Liver (tissue), 9 donors: Measurements from ENCODE around the gene XRCC1. TPM values are rescaled to one million over a fixed set of nuclear protein-coding genes. Genes with fewer than 3 reads are reported as not detected.
A peak's percentile ranks its signal among the peaks of the same experiment; 100 is the strongest.

Experiments
- DNase-seq: peaks from one replicate; pipeline ENCODE4 v3.0.0-alpha.2; 2017; ENCODE audit warnings: low spot score
- H3K27ac ChIP-seq, 2 donors: one replicate each; pipeline ENCODE4 v1.7.0; 2013; ENCODE audit warnings: inconsistent platforms in 2 of 2, low read length in 2 of 2, control low read depth in 1 of 2, low read depth in 1 of 2, mild to moderate bottlenecking in 1 of 2
- H3K27me3 ChIP-seq, 4 donors: one replicate each; pipeline versions ENCODE4 v1.6.1 to v1.7.0; 2013; ENCODE audit warnings: low read length in 3 of 4, inconsistent platforms in 1 of 4, mild to moderate bottlenecking in 1 of 4, moderate library complexity in 1 of 4; ENCODE audit not compliant: control insufficient read depth in 4 of 4, insufficient read depth in 4 of 4
- H3K36me3 ChIP-seq, 4 donors: one replicate each; pipeline versions ENCODE4 v1.6.1 to v1.7.0; 2013; ENCODE audit warnings: low read length in 3 of 4, mild to moderate bottlenecking in 3 of 4, low read depth in 1 of 4, moderate library complexity in 1 of 4; ENCODE audit not compliant: control insufficient read depth in 4 of 4, insufficient read depth in 3 of 4
- H3K4me1 ChIP-seq, 4 donors: one replicate each; pipeline versions ENCODE4 v1.6.1 to v1.7.0; 2013; ENCODE audit warnings: low read length in 3 of 4, mild to moderate bottlenecking in 3 of 4, moderate library complexity in 1 of 4; ENCODE audit not compliant: control insufficient read depth in 4 of 4, insufficient read depth in 4 of 4
- H3K4me3 ChIP-seq, 3 donors: one replicate each; pipeline versions ENCODE4 v1.6.1 to v1.7.0; 2013; ENCODE audit warnings: low read length in 3 of 3, control low read depth in 1 of 3, low read depth in 1 of 3, mild to moderate bottlenecking in 1 of 3
- H3K9ac ChIP-seq, 2 donors: one replicate each; pipeline ENCODE4 v1.7.0; 2013; ENCODE audit warnings: low read length in 2 of 2, mild to moderate bottlenecking in 2 of 2, moderate library complexity in 2 of 2, control low read depth in 1 of 2, low read depth in 1 of 2
- H3K9me3 ChIP-seq, 4 donors: one replicate each; pipeline versions ENCODE4 v1.6.1 to v1.7.0; 2013; ENCODE audit warnings: low read length in 3 of 4; ENCODE audit not compliant: control insufficient read depth in 4 of 4
- ATF3 ChIP-seq: IDR thresholded peaks from 2 replicates; pipeline ENCODE4 v1.6.1; 2016; ENCODE audit warnings: antibody characterized with exemption
- EGR1 ChIP-seq, 2 donors: IDR thresholded peaks; 2 replicates each; pipeline ENCODE4 v1.6.1; 2016 to 2018; ENCODE audit warnings: antibody characterized with exemption in 2 of 2, low read depth in 2 of 2
- FOXA1 ChIP-seq: IDR thresholded peaks from 2 replicates; pipeline ENCODE4 v1.6.1; 2016; ENCODE audit warnings: antibody characterized with exemption
- FOXA2 ChIP-seq: IDR thresholded peaks from 2 replicates; pipeline ENCODE4 v1.6.1; 2016; ENCODE audit warnings: antibody characterized with exemption
- GABPA ChIP-seq, 2 donors: IDR thresholded peaks in 1 of 2; conservative IDR thresholded peaks in 1 of 2; 2 replicates each; pipeline ENCODE4 v1.6.1; 2016; ENCODE audit warnings: antibody characterized with exemption in 2 of 2, mild to moderate bottlenecking in 1 of 2, moderate library complexity in 1 of 2
- HNF4A ChIP-seq, 2 donors: conservative IDR thresholded peaks; 2 replicates each; pipeline ENCODE4 v1.6.1; 2016; ENCODE audit warnings: antibody characterized with exemption in 2 of 2, mild to moderate bottlenecking in 2 of 2
- HNF4G ChIP-seq: IDR thresholded peaks from 2 replicates; pipeline ENCODE4 v1.6.1; 2016; ENCODE audit warnings: antibody characterized with exemption
- JUND ChIP-seq, 2 donors: IDR thresholded peaks; 2 replicates each; pipeline ENCODE4 v1.6.1; 2016; ENCODE audit warnings: antibody characterized with exemption in 2 of 2
- NR2F2 ChIP-seq: IDR thresholded peaks from 2 replicates; pipeline ENCODE4 v1.6.1; 2016; ENCODE audit warnings: antibody characterized with exemption
- RAD21 ChIP-seq, 2 donors: IDR thresholded peaks; 2 replicates each; pipeline ENCODE4 v1.6.1; 2016; ENCODE audit warnings: antibody characterized with exemption in 2 of 2, mild to moderate bottlenecking in 2 of 2
- SP1 ChIP-seq: IDR thresholded peaks from 2 replicates; pipeline ENCODE4 v1.6.1; 2018; ENCODE audit warnings: antibody characterized with exemption, mild to moderate bottlenecking
- TAF1 ChIP-seq: conservative IDR thresholded peaks from 2 replicates; pipeline ENCODE4 v1.6.1; 2016; ENCODE audit warnings: antibody characterized with exemption, mild to moderate bottlenecking
- YY1 ChIP-seq: IDR thresholded peaks from 2 replicates; pipeline ENCODE4 v1.6.1; 2016; ENCODE audit warnings: antibody characterized with exemption, mild to moderate bottlenecking
- ZBTB33 ChIP-seq: IDR thresholded peaks from 2 replicates; pipeline ENCODE4 v1.6.1; 2016; ENCODE audit warnings: antibody characterized with exemption
- WGBS: extraction: QIAGEN DNeasy Blood & Tissue Kit; methylation state at CpG from one replicate; pipeline ENCODE4 v1.1.7; 2013; 5-methylcytosine and 5-hydroxymethylcytosine counted together
- polyA plus RNA-seq, 2 donors: library from polyadenylated mRNA; stranded (reverse) in 1 of 2; unstranded in 1 of 2; fragments of 200-250 nt in 1 of 2; fragments of >200 nt in 1 of 2; fragmentation: Nextera tagmentation in 1 of 2; extraction: Ambion mirVana in 1 of 2; gene quantifications; one replicate each; pipeline versions ENCODE4 v1.2.1 to v1.2.3, GENCODE V29; 2013 to 2015
- total RNA-seq, 2 donors: library from RNA; depleted of rRNA; stranded (reverse); fragments of >200 nt; gene quantifications; one replicate each; pipeline ENCODE4 v1.2.3, GENCODE V29; 2014
- TF ChIP-seq, protein P1 (sequence below): IDR thresholded peaks from 2 replicates; pipeline ENCODE4 v1.6.1; 2016; ENCODE audit warnings: antibody characterized with exemption
- donor health status: healthy.
- donor health status: healthy.
- donor health status: healthy.
- donor health status: healthy.
- donor health status: healthy.

XRCC1 gene
- total and polyA plus RNA-seq, 4 donors = 3.6 to 9.8 (median 4.9) TPM

GRCh38 chr19:43620061-43621001 is 45.0 kb upstream of the XRCC1 start:
- Histone ChIP-seq H3K9ac (peak overlapping the region; percentile 56 to 96), H3K27ac (peak overlapping the region; percentile 83 to 91), H3K36me3 (no peaks in the 10 kb centered on the region), H3K4me1 (peaks cover 0 to 16% (median 11%) of the 10 kb centered on the region in 4 donors), H3K4me3 (peak overlapping the region; percentile 70 to 100 (median 93)), H3K27me3 (no peaks in the 10 kb centered on the region), H3K9me3 (no peaks in the 10 kb centered on the region)
- TF ChIP-seq HNF4A (conservative IDR thresholded peaks at IDR 0.05) (no peak), ATF3 (no peak), HNF4G (no peak), RAD21 (IDR thresholded peaks at IDR 0.05) (no peak), TAF1 (no peak), NR2F2 (no peak), ZBTB33 (no peak), JUND (IDR thresholded peaks at IDR 0.05) (no peak), FOXA2 (no peak), EGR1 (IDR thresholded peaks at IDR 0.05; ENCODE audit: low read depth in 2 of 2) (no peak)
- TF ChIP-seq, protein P1, sequence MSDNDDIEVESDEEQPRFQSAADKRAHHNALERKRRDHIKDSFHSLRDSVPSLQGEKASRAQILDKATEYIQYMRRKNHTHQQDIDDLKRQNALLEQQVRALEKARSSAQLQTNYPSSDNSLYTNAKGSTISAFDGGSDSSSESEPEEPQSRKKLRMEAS = no peak
- 50% methylated on average over 23 of the region's 23 CpGs for WGBS
- no peak for DNase-seq

DNA sequence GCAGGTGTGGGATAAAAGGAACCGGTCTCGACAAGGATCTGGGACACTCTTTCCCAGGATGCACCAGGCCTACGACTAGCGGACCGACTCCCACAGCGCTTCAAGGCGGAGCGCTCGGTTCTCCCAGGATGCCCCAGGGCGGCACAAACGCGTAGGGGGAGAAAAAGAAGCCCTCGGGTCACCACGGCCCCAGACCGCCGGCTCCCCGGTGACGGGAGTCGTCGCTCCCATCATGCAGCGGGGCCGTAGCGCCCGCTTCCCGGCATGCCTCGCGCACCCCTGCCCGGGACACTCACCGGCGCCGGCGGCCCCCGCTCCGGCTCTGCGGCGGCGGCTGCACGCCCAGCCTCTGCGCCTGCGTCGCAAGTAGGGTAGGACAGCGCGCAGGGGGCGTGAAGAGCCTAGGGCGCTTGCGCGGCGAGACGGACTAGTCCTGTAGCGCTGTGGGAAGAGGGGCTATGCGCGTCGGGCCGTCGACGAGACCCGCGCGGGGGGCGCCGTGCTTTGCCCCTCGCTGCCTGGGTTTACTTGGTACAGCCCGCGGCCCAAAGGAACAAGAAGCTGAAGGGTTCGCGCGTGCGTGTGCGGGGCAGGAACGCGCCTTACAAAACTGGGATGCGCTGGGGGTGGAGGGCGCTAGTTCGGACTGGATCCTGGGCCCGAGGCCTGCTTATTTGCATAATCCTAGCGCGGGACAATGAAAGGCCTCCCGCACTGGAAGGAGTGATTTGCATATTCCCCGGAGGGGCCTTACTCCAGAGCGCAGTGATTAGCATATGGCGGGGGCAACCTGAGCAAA is 44.1 kb upstream of the XRCC1 start, which contains the start of gene ZNF428:
ZNF428 (minus strand) TSS at position 368 of the 799 bp plus-strand sequence. CDS start 5,325 bp downstream, outside the sequence.
- Histone ChIP-seq H3K4me3 (peak within 1 kb of the TSS; percentile 70 to 100 (median 93)), H3K27ac (peak within 1 kb of the TSS; percentile 83 to 91), H3K4me1 (peaks cover 0 to 16% (median 11%) of the 10 kb centered on the region in 4 donors), H3K9me3 (no peaks in the 10 kb centered on the region), H3K27me3 (no peaks in the 10 kb centered on the region), H3K9ac (peak within 1 kb of the TSS; percentile 95 to 96), H3K36me3 (no peaks in the 10 kb centered on the region)
- peak; percentile 85 for DNase-seq
- WGBS = under 1% methylated on average over 81 of the region's 81 CpGs
- TF ChIP-seq YY1 = peak; percentile 34
- no peak for TF ChIP-seq FOXA1

DNA sequence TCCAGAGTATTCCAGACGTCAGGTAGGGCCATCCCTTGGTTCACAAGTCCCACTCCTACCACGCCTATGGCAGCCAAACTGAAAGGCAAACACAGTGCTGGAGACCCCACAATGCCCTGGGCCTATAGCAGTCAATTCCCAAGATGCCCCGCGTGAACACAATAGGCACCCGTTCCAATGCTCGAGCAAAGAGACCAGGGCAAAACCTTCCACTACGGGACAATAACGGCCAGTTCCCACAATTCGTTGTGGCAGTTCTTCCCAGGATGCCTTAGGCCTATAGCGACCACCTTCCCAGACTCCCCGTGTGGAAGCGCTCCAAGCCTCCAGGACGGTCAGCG is 43.6 kb upstream of the XRCC1 start:
- peak; percentile 38 for TF ChIP-seq TAF1
- TF ChIP-seq SP1 = peak; percentile 15
- TF ChIP-seq GABPA (IDR thresholded peaks at IDR 0.05 in 1 of 2, conservative IDR thresholded peaks at IDR 0.05 in 1 of 2) = no peak
- DNase-seq = no peak
- Histone ChIP-seq H3K27me3 (no peaks in the 10 kb centered on the region), H3K36me3 (no peaks in the 10 kb centered on the region), H3K4me3 (peak overlapping the region; percentile 70 to 100 (median 93)), H3K27ac (peak overlapping the region; percentile 83 to 91), H3K9ac (peak overlapping the region; percentile 95 to 96), H3K9me3 (no peaks in the 10 kb centered on the region), H3K4me1 (peaks cover 0 to 16% (median 11%) of the 10 kb centered on the region in 4 donors)
- WGBS = under 1% methylated on average over 14 of the region's 14 CpGs
